HG02970 (cell line): ENCODE data around the gene SRRM2.

Experiments
- ATAC-seq: cut with Tn5 transposase; IDR thresholded peaks from one replicate; pipeline ENCODE4 v1.9.1; 2021; ENCODE audit warnings: mild to moderate bottlenecking, moderate library complexity, moderate number of reproducible peaks; ENCODE audit not compliant: unreplicated experiment, low FRiP score

SRRM2 gene

DNA sequence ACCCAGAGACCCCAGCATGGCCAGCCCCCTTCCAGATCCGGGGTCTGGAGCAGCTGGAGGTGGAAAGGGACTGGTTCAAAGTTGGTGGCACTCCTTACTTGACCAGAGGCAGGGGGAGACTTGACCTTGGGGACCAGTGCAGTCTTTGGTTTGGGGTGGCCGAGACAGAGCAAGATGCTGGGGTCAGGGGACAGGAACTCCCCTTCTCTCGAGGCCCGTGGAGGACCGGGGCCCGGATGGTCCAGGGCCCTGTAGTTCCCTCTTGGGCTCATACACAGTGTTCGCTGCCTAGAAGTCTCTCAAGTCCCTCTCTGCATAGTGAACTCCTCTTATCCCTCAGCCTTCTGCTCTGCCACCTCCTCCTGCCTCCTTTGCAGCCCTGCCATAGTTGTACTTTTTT is 35.5 kb downstream of the SRRM2 start:
- no peak for ATAC-seq

DNA sequence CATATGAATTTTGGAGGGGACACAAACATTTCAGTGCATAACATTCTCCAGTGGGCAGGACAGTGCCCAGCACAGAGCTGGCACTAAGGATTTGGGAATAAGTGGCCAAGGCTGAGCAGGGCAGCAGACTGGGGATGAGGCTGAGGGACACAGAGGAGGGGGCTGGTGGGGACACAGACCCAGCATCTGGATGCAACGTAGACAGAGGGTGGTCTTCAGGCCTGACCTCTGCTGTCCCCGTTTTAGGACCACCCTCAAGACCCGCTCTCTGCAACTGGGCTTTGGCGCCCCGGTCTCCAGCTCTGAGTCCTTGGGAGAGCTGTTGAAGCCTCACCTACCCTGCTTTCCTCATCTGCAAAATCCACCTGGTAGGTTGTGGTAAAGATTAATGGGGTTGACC is 38.2 kb downstream of the SRRM2 start:
- ATAC-seq, result no peak

- no peak for ATAC-seq
Observed at GRCh38 chr16:2791174-2791573, 38.7 kb downstream of the SRRM2 start.

DNA sequence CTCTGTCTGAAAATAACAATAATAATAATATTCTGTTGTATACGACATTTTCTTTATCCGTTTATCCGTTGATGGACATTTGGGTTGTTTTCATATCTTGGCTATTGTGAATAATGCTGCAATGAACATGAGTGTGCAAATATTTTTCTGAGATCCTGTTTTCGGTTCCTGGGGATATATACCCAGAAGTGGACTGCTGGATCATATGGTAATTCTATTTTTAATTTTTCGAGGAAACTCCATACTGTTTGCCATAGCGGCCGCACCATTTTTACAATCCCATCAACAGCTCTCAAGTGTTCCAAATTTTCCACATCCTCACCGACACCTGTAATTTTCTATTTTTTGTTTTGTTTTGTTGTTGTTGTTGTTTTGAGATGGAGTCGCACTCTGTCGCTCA is 40.5 kb downstream of the SRRM2 start:
- no peak for ATAC-seq

- no peak for ATAC-seq
Observed at GRCh38 chr16:2795395-2796143, 43.1 kb downstream of the SRRM2 start.

DNA sequence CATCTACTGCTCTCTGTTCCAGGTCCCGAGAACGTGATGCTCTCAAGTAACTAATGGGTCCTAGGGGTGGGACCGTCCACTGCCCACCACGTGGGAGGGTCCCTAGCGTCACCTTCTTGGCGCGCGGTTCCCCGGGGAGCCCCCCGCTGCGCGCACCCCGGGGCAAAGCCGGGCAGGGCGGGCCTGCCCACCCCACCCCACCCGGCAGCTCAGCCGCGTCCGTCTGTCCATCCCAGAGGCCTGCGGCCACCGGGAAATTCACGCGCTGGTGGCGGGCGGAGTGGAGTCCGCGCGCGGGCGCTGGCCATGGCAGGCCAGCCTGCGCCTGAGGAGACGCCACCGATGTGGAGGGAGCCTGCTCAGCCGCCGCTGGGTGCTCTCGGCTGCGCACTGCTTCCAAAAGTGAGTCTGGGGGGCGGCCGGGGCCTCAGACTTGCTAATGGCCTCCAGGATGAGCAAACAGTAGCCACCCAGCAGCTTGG is 46.3 kb downstream of the SRRM2 start:
- ATAC-seq, result no peak

DNA sequence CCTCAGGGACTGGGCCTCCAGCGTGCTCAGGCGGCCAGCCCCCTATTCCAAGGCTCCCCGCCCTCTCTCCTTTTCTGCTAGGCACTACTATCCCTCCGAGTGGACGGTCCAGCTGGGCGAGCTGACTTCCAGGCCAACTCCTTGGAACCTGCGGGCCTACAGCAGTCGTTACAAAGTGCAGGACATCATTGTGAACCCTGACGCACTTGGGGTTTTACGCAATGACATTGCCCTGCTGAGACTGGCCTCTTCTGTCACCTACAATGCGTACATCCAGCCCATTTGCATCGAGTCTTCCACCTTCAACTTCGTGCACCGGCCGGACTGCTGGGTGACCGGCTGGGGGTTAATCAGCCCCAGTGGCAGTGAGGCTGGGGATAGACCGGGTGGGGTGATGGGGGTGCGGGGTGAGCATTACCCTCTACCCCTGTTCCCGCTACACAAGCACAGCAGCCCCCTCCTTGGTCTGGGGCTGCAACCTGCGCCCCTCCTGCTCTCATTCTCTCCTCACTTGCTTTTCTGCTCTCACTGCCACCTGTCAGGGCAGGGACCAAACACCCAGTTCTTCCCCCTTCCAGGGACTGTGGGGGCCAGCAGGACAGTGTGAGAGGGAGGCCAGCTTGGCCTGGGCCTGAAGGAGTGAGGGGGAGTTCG is 46.9 kb downstream of the SRRM2 start:
- no peak for ATAC-seq

DNA sequence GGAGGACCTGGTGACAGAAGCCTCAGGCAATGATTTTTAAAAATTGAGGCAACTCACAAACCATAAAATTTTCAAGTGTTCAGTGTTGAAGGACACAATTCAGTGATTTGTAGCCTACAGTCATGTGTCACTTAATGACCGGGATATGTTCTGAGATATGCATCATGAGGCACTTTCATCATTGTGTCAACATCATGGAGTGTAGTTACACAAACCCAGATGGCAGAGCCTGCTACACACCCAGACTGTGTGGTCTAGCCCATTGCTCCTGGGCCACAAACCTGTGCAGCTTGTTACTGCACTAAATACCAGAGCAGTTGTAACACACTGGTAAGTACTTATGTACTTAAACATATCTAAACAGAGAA is 47.4 kb downstream of the SRRM2 start:
- no peak for ATAC-seq

- ATAC-seq, result no peak
Observed at GRCh38 chr16:2803545-2804195, 51.2 kb downstream of the SRRM2 start.

GRCh38 chr16:2804728-2805127 is 52.3 kb downstream of the SRRM2 start:
- ATAC-seq, result no peak

DNA sequence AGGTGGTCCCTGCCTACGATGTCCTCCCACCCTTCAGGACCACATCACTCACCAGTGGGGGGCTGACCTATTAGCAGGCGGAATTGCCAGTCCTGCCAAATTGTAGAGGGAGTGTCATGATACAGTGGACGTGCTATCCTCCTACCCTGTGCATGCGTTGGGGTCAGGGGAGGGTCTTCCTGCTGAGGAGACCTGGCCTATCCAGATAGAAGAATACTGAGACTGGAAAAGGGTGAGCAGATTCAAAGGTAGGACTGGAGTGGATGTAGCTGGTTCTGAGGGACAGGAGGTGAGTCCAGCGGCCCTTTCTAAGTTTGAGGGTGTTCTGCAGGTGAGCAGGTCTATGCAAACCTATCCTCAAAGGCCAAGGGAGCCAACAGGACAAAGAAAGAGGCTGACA is 53.8 kb downstream of the SRRM2 start:
- no peak for ATAC-seq

GRCh38 chr16:2808181-2808580 is 55.7 kb downstream of the SRRM2 start:
- ATAC-seq, result no peak

GRCh38 chr16:2809149-2809760 is 56.8 kb downstream of the SRRM2 start:
- ATAC-seq, result no peak

- ATAC-seq, result no peak
Observed at GRCh38 chr16:2810651-2811050, 58.2 kb downstream of the SRRM2 start.

DNA sequence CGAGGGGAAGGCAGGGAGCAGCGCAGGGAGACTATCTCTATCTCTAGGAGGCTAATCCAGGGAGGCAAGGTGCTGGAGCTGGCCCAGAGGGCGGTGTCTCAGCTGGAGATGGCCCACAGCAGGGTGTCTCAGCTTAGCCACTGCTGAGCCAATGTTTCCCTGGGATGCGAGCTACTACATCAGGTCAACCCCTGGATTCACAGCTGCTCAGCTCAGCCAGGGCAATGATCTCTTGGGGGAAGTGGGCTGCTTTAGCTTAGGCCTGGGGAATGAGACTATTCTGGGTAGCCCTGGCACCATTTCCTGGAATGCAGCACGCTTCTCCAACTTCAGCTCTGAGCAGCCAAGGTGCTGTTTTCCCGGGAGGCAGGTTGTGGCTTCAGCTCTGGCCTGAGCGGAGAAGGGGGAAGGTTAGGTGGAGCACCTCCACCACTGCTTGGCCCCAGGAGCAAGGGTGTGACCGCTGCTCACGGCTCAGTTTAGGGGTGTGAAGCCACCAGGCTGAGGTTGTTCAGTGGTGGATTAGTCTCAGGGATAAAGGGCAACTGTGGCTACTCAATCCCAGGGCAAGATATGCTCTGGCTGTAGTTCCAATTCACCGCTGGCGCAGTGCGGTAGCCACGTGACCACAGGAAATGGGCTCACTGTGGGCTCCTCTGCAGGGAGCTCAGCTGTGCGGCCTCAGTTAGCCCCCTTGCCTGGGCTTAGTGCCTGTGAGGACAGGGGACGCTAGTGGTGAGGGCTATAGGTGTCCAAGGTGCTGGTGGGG is 59.4 kb downstream of the SRRM2 start:
- no peak for ATAC-seq

DNA sequence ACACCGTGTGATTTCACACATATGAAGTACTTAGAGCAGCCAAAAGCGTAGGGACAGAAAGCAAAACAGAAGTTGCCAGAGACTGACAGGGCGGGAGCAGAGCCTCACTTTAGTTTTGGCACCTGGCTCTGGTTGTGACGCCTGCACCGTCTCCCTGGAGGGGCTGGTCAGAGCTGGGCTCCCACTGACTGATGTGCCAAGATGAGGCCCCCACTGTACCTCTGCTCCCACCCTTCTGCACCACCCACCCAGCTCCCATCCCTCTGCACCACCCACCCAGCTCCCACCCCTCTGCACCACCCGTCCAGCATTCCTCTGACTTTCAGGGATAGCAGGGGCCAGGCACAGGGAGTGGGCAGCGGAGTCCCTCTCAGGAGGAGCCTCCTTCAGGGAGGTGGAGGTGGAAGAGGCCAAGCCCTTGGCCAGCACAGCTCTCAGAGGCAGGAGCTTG is 61.4 kb downstream of the SRRM2 start:
- ATAC-seq, result no peak

GRCh38 chr16:2814551-2815298 is 62.3 kb downstream of the SRRM2 start:
- ATAC-seq, result no peak

DNA sequence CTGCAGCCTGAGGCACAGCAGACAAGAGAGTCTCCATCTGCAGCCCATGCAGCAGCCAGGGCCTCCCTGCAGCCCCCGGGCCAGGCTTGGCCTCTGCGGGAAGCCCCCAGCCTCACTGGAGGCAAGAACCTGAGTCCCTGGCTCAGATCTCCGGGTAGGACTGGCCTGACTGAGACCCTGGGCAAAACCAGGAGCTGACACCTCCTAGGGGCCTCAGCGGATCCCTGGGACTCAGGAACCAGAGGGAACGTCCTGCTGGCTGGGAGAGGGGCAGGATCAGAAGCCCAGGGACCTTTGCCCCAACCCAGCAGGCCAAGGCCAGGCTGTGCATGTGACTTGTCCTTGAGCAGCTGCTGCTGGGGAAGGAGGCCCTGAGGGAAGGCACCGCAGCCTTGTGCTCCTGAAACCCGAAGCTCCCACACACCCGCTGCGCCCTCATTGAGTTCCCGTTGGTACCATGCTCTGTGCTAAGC is 62.9 kb downstream of the SRRM2 start:
- no peak for ATAC-seq

GRCh38 chr16:2816751-2817339 is 64.4 kb downstream of the SRRM2 start, which contains the start of gene PRSS21:
Gene PRSS21, plus strand, starts transcription at chr16:2817237. Its CDS starts 32 bp downstream, at chr16:2817269.
- no peak for ATAC-seq
